Thyroid gland (tissue), 4 donors: ENCODE data around the gene FOXRED2. TPM values are rescaled to one million over a fixed set of nuclear protein-coding genes. Genes with fewer than 3 reads are reported as not detected.

ENCODE experiments used
- DNase-seq, 2 donors: peaks; one replicate each; pipeline ENCODE4 v3.0.0-alpha.2; 2019
- H3K27ac ChIP-seq, 3 donors: fragments of 200-600 bp; sonication (generic); 1 replicate in 2 of 3; 2 replicates in 1 of 3; pipeline ENCODE4 v1.5.1; 2016 to 2019; ENCODE audit warnings: mild to moderate bottlenecking in 1 of 3, moderate library complexity in 1 of 3
- H3K27me3 ChIP-seq: fragments of 200-600 bp; sonication (generic); one replicate; pipeline ENCODE4 v1.5.1; 2019
- H3K36me3 ChIP-seq, 2 donors: fragments of 200-600 bp; sonication (generic); one replicate each; pipeline ENCODE4 v1.5.1; 2016 to 2019
- H3K4me1 ChIP-seq, 2 donors: fragments of 200-600 bp; sonication (generic); one replicate each; pipeline ENCODE4 v1.5.1; 2017 to 2019
- H3K4me3 ChIP-seq, 3 donors: fragments of 200-600 bp; sonication (generic); replicated peaks in 1 of 3; 1 replicate in 2 of 3; 2 replicates in 1 of 3; pipeline ENCODE4 v1.5.1; 2016; ENCODE audit warnings: mild to moderate bottlenecking in 1 of 3
- H3K9me3 ChIP-seq: fragments of 200-600 bp; sonication (generic); one replicate; pipeline ENCODE4 v1.5.1; 2017
- POLR2A ChIP-seq, 2 donors: fragments of 450-650 bp; IDR thresholded peaks; one replicate each; pipeline ENCODE4 v1.6.1; 2017; ENCODE audit warnings: antibody characterized with exemption in 2 of 2, mild to moderate bottlenecking in 2 of 2, moderate library complexity in 1 of 2
- WGBS, 2 donors: methylation state at CpG; one replicate each; pipeline ENCODE4 v1.1.5; 2017; 5-methylcytosine and 5-hydroxymethylcytosine counted together
- intact Hi-C: fragments of 100-400 bp; cut with DNase I; formaldehyde crosslinking; loops from one replicate; pipeline ENCODE4 v1.15.1; 2023
- total RNA-seq, 4 donors: library from RNA; depleted of rRNA; stranded (reverse); fragments of >200 nt; gene quantifications; one replicate each; pipeline ENCODE4 v1.2.3, GENCODE V29; 2016
- TF ChIP-seq, protein P1 (sequence below), 6 experiments: fragments of 200-600 bp in 3 of 6; fragments of 450-650 bp in 3 of 6; sonication (generic) in 3 of 6; IDR thresholded peaks; one replicate each; pipeline ENCODE4 v1.5.1; 2016 to 2019; ENCODE audit warnings: antibody characterized with exemption in 6 of 6, mild to moderate bottlenecking in 2 of 6, inconsistent platforms in 1 of 6, moderate library complexity in 1 of 6

The FOXRED2 gene
- total RNA-seq, 4 donors from 2014 or later: 5.9 to 12.8 (median 9.4) TPM

- peak; percentile 66 to 67 for DNase-seq
- H3K27me3 ChIP-seq: no peaks in the 10 kb centered on the region
- 52 to 61% methylated on average over 6 of the region's 6 CpGs for WGBS, 2 donors
- peak overlapping the region in 1 of 3 donors; percentile 41 for H3K4me3 ChIP-seq
- H3K36me3 ChIP-seq: peaks cover 19 to 22% of the 10 kb centered on the region in 2 donors
- no peak for TF ChIP-seq POLR2A (IDR thresholded peaks at IDR 0.05)
- peak overlapping the region; percentile 31 to 73 (median 62) for H3K27ac ChIP-seq
- no peaks in the 10 kb centered on the region for H3K9me3 ChIP-seq
- H3K4me1 ChIP-seq: peaks cover 6 to 15% of the 10 kb centered on the region in 2 donors
- intact Hi-C loops: no loop called here
Measured at GRCh38 chr22:36507518-36508010, 724 bp upstream of the FOXRED2 start.

DNA sequence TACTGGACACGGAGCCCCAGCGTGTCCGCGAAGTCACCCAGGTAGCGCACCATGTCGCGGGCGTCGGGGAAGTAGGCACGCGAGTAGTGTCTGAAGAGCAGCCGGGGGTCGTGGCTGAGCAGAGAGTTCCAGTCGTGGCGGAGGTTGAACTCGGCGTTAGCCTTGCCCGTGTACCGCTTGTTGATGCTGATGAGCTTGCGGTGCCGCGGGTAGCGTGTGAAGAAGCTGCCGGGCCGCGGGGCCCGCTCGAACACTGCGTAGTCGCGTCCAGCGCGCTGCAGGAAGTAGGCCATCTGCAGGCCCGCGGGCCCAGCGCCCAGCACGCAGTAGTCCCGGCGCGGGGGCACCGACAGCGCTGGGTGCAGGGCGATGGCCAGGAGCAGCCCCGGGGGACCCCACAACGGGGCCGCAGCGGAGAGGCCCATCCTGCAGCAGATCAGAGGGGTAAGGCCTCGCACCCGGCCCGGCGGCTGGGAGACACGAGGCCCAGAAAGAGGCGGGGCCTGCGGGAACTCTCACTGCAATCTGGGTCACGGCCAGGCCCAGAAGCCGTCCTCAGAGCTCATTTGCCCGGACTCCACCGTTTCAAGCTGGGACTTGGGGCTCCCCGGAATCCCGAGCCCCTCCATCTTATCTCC, 723 bp downstream of the FOXRED2 start:
- Histone ChIP-seq H3K4me1 (peaks cover 6 to 15% of the 10 kb centered on the region in 2 donors), H3K4me3 (peak overlapping the region in 1 of 3 donors; percentile 41), H3K27ac (peak overlapping the region in 1 of 3 donors; percentile 62), H3K9me3 (no peaks in the 10 kb centered on the region), H3K27me3 (no peaks in the 10 kb centered on the region), H3K36me3 (peaks cover 6 to 8% of the 10 kb centered on the region in 2 donors)
- WGBS, 2 donors: 93 to 94% methylated on average over 43 to 59 of the region's 60 CpGs
- TF ChIP-seq POLR2A (IDR thresholded peaks at IDR 0.05): no peak
- TF ChIP-seq, protein P1, sequence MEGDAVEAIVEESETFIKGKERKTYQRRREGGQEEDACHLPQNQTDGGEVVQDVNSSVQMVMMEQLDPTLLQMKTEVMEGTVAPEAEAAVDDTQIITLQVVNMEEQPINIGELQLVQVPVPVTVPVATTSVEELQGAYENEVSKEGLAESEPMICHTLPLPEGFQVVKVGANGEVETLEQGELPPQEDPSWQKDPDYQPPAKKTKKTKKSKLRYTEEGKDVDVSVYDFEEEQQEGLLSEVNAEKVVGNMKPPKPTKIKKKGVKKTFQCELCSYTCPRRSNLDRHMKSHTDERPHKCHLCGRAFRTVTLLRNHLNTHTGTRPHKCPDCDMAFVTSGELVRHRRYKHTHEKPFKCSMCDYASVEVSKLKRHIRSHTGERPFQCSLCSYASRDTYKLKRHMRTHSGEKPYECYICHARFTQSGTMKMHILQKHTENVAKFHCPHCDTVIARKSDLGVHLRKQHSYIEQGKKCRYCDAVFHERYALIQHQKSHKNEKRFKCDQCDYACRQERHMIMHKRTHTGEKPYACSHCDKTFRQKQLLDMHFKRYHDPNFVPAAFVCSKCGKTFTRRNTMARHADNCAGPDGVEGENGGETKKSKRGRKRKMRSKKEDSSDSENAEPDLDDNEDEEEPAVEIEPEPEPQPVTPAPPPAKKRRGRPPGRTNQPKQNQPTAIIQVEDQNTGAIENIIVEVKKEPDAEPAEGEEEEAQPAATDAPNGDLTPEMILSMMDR (IDR thresholded peaks at IDR 0.05): no peak
- intact Hi-C loops: no loop called here
- DNase-seq: no peak

DNA sequence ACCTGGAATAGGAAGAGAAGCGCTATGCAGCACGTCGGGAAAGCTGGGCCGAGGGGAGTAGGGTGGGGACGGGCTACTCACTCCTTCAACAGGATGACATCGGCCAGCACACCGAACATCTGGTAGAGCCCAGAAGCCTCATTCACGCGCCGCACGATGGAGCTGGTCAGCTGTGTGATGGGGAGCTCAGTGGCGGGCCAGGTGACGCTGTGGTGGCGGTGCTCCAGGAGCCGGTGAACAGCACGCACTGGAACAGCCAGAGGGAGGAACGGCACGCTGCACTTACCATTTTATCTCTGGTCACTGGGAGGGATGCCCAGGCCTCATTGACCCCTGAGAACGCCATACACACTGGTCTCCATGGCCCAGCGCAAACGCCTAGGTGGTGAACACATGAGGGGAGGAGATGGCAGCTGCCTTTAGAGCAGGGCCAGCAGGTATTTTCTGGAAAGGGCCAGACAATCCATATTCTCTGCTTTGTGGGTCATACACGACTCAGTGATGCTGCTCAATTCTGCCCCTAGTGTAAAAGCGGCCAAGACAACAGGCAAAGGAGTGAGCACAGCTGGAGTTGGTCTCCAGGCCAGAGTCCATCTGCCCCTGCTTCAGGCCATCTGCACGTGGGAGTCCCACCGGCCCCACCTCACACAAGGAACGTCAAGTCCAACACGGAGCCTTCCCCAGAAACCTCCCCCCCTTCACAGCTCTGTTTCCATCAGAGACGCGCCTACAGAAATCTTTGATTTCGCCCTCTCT, 8.8 kb downstream of the FOXRED2 start:
- intact Hi-C loops: no loop called here
- Histone ChIP-seq H3K4me1 (no peaks in the 10 kb centered on the region), H3K4me3 (no peak overlapping the region), H3K36me3 (no peaks in the 10 kb centered on the region), H3K27ac (no peak overlapping the region), H3K9me3 (no peaks in the 10 kb centered on the region), H3K27me3 (no peaks in the 10 kb centered on the region)
- WGBS, 2 donors: 94% methylated on average over 30 of the region's 30 CpGs
- DNase-seq: no peak
- TF ChIP-seq, protein P1 (IDR thresholded peaks at IDR 0.05): no peak
- no peak for TF ChIP-seq POLR2A (IDR thresholded peaks at IDR 0.05)

- TF ChIP-seq POLR2A (IDR thresholded peaks at IDR 0.05): no peak
- TF ChIP-seq, protein P1 (IDR thresholded peaks at IDR 0.05): no peak
- intact Hi-C loops: no loop called here
- no peak for DNase-seq
- H3K27ac ChIP-seq: no peak overlapping the region
- H3K36me3 ChIP-seq: no peaks in the 10 kb centered on the region
- H3K4me3 ChIP-seq: no peak overlapping the region
- H3K9me3 ChIP-seq: no peaks in the 10 kb centered on the region
- H3K4me1 ChIP-seq: no peaks in the 10 kb centered on the region
- 81 to 84% methylated on average over 6 to 12 of the region's 16 CpGs for WGBS, 2 donors
- H3K27me3 ChIP-seq: no peaks in the 10 kb centered on the region
Measured at GRCh38 chr22:36493690-36494110, 13.1 kb downstream of the FOXRED2 start.

DNA sequence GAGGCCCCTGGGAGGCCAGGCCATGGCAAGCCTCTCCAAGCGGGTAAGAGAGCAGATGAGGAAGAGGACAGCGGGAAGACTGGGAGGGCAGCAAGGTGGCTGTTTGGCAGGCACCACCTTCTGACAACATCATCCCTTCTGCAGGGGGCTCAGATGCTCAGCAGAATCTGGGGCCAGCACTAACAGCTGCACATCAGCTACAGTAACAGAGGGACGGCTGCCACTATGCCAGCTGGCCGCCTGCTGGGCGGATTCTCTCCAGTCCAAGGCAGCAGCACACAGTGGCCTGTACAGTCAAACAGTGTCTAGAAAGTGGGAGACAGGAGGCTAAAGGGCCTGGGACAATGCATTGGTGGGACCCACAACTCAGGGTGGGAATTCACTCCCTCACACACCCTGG, 14.7 kb downstream of the FOXRED2 start:
- Histone ChIP-seq H3K4me3 (no peak overlapping the region), H3K27me3 (no peaks in the 10 kb centered on the region), H3K36me3 (no peaks in the 10 kb centered on the region), H3K4me1 (no peaks in the 10 kb centered on the region), H3K27ac (no peak overlapping the region), H3K9me3 (no peaks in the 10 kb centered on the region)
- WGBS, 2 donors: 80 to 91% methylated on average over 3 to 5 of the region's 5 CpGs
- intact Hi-C loops: no loop called here
- TF ChIP-seq POLR2A (IDR thresholded peaks at IDR 0.05): no peak
- TF ChIP-seq, protein P1 (IDR thresholded peaks at IDR 0.05): no peak
- DNase-seq: no peak
